CD4-positive, alpha-beta T cell (primary cell): ENCODE results near the gene DAPK1. TPM values are rescaled to one million over a fixed set of nuclear protein-coding genes. Genes with fewer than 3 reads are reported as not detected.

Experiments used
- ATAC-seq: fragments of 200-7000 bp; cut with Tn5 transposase; one replicate; pipeline ENCODE4 v1.10.0; 2022; ENCODE audit warnings: mild to moderate bottlenecking; ENCODE audit not compliant: poor library complexity
- CTCF ChIA-PET: fragments of 350-600 bp; sonication (Branson Sonifier 250); formaldehyde crosslinking; loops from one replicate; lab custom pipeline; 2021; ENCODE audit warnings: antibody characterized with exemption, inconsistent platforms; lab: Charles Lee
- POLR2A ChIA-PET: fragments of 350-600 bp; sonication (Branson Sonifier 250); formaldehyde crosslinking; loops from one replicate; lab custom pipeline; 2021; ENCODE audit warnings: antibody characterized with exemption, inconsistent platforms; lab: Charles Lee
- DNase-seq, 14 experiments: peaks; one replicate each; pipeline ENCODE4 v3.0.0-alpha.2; 2013 to 2020; ENCODE audit warnings: mixed read lengths in 2 of 14
- H3K27ac ChIP-seq, 2 donors: one replicate each; pipeline versions ENCODE4 v1.5.1 to v1.7.0; 2013; ENCODE audit warnings: low read length in 2 of 2, low read depth in 1 of 2, mild to moderate bottlenecking in 1 of 2
- H3K27me3 ChIP-seq, 2 experiments: 1 replicate in 1 of 2; 2 replicates in 1 of 2; pipeline versions ENCODE4 v1.6.1 to v1.7.0; 2013; ENCODE audit warnings: low read length in 2 of 2, control low read depth in 1 of 2, mild to moderate bottlenecking in 1 of 2, moderate library complexity in 1 of 2; ENCODE audit not compliant: insufficient read depth in 2 of 2, control insufficient read depth in 1 of 2
- H3K36me3 ChIP-seq: one replicate; pipeline ENCODE4 v1.6.1; 2013; ENCODE audit warnings: low read length, control low read depth; ENCODE audit not compliant: insufficient read depth
- H3K4me1 ChIP-seq: one replicate; pipeline ENCODE4 v1.6.1; 2013; ENCODE audit warnings: low read length, control low read depth; ENCODE audit not compliant: insufficient read depth
- H3K4me3 ChIP-seq: one replicate; pipeline ENCODE4 v1.5.1; 2013; ENCODE audit warnings: mild to moderate bottlenecking, low read length, moderate library complexity
- H3K9me3 ChIP-seq, 2 experiments: 1 replicate in 1 of 2; 2 replicates in 1 of 2; pipeline versions ENCODE4 v1.6.1 to v1.7.0; 2013; ENCODE audit warnings: low read length in 2 of 2, mild to moderate bottlenecking in 2 of 2, control low read depth in 1 of 2, moderate library complexity in 1 of 2; ENCODE audit not compliant: control insufficient read depth in 1 of 2, insufficient read depth in 1 of 2
- H3K27ac Mint-ChIP-seq: one replicate; pipeline ENCODE4 v1.8.0; 2020; ENCODE audit warnings: mixed read lengths
- H3K27me3 Mint-ChIP-seq: one replicate; pipeline ENCODE4 v1.8.0; 2021; ENCODE audit warnings: mixed read lengths
- H3K36me3 Mint-ChIP-seq: one replicate; pipeline ENCODE4 v1.8.0; 2021; ENCODE audit warnings: low read depth, mixed read lengths
- H3K4me1 Mint-ChIP-seq: one replicate; pipeline ENCODE4 v1.8.0; 2021; ENCODE audit warnings: low read depth, mixed read lengths
- H3K4me3 Mint-ChIP-seq: one replicate; pipeline ENCODE4 v1.8.0; 2020; ENCODE audit warnings: mild to moderate bottlenecking, mixed read lengths
- H3K9me3 Mint-ChIP-seq: one replicate; pipeline ENCODE4 v1.8.0; 2020; ENCODE audit warnings: mixed read lengths
- intact Hi-C, 2 experiments: fragments of 100-400 bp; cut with DNase I in 1 of 2; cut with micrococcal nuclease in 1 of 2; formaldehyde crosslinking; loops; one replicate each; pipeline versions ENCODE4 v1.15.1 to v1.9.0; 2023 to 2025; cut with DNase I, micrococcal nuclease
- total RNA-seq, 174 experiments: library from RNA in 2 of 174; stranded (reverse) in 2 of 174; gene quantifications; one replicate each; pipeline ENCODE4 v1.2.3 and lab custom pipeline; 2021 to 2026
- TF ChIP-seq, protein P1 (sequence below): fragments of 200-600 bp; IDR thresholded peaks from one replicate; pipeline ENCODE4 v1.8.0; 2022; ENCODE audit warnings: antibody characterized with exemption, mild to moderate bottlenecking

Gene DAPK1
- total RNA-seq, 2 experiments from 2014 or later: 2.7 TPM

DNA sequence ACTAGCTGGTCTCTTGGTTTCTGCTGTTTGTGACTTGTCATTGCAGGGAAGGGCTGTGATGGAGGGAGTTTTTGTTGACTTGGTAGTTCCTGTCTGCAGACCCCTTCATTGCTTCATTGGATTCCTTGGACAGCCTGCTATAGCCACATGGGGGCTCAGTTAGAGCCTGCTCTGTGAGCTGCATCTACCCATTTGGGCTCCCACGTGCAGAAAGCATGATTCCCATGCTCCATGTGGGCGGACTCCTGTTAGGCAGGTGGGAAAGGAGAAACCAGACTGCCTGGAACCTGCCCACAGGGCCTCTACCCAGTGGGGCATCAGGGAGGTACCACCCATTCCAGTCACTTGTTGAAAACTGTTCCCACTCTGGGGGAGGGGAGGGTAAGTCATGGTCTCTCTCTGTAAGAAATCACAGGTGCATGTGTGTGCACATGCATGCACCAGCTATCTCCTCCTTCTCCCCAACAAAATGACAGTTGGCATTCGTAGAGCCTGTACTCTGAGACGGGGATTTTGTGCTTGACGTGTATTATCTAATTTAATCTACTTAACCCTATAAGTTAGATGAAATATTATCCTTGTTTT, 61.0 kb downstream of the DAPK1 start:
- Mint-ChIP-seq H3K9me3 (no peaks in the 10 kb centered on the region), H3K27me3 (peaks cover 6% of the 10 kb centered on the region), H3K4me3 (no peak overlapping the region), H3K27ac (no peak overlapping the region), H3K4me1 (peaks cover 6% of the 10 kb centered on the region), H3K36me3 (no peaks in the 10 kb centered on the region)
- H3K4me3 ChIP-seq: no peak overlapping the region
- POLR2A ChIA-PET: no interaction called here
- H3K4me1 ChIP-seq: no peaks in the 10 kb centered on the region
- no peak overlapping the region for H3K27ac ChIP-seq
- no peak for ATAC-seq
- H3K36me3 ChIP-seq: no peaks in the 10 kb centered on the region
- no peaks in the 10 kb centered on the region for H3K27me3 ChIP-seq
- peaks cover 0 to 7% of the 10 kb centered on the region in 2 experiments for H3K9me3 ChIP-seq
- intact Hi-C loops: no loop called here
- CTCF ChIA-PET: no interaction called here
- DNase-seq: no peak
- TF ChIP-seq, protein P1, sequence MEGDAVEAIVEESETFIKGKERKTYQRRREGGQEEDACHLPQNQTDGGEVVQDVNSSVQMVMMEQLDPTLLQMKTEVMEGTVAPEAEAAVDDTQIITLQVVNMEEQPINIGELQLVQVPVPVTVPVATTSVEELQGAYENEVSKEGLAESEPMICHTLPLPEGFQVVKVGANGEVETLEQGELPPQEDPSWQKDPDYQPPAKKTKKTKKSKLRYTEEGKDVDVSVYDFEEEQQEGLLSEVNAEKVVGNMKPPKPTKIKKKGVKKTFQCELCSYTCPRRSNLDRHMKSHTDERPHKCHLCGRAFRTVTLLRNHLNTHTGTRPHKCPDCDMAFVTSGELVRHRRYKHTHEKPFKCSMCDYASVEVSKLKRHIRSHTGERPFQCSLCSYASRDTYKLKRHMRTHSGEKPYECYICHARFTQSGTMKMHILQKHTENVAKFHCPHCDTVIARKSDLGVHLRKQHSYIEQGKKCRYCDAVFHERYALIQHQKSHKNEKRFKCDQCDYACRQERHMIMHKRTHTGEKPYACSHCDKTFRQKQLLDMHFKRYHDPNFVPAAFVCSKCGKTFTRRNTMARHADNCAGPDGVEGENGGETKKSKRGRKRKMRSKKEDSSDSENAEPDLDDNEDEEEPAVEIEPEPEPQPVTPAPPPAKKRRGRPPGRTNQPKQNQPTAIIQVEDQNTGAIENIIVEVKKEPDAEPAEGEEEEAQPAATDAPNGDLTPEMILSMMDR: no peak

DNA sequence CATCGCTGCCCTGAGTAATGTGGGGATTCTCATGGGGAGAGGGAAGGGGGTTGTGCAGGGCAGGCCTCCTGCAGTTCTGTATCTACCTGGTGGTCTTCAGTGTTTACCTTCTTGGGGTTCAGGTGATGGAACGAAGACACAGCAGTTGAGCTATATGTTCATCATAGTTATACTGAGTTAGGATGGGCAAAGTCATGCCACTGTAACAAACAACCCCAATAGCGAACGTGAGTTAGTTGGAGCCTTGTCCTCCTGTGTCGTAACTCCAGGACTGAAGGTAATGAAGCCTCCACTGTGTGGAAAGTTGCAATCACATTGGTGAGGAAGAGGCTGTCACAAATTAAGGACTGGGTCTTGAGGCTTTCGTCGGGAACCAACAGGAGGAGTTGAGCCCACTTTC, 64.4 kb downstream of the DAPK1 start:
- TF ChIP-seq, protein P1: no peak
- CTCF ChIA-PET: no interaction called here
- no peak overlapping the region for H3K27ac ChIP-seq
- POLR2A ChIA-PET: no interaction called here
- DNase-seq (no peak), ATAC-seq (no peak)
- no peak overlapping the region for H3K4me3 ChIP-seq
- intact Hi-C loops: no loop called here
- no peaks in the 10 kb centered on the region for H3K4me1 ChIP-seq
- H3K36me3 Mint-ChIP-seq: no peaks in the 10 kb centered on the region
- no peak overlapping the region for H3K4me3 Mint-ChIP-seq
- H3K27ac Mint-ChIP-seq: no peak overlapping the region
- no peaks in the 10 kb centered on the region for H3K27me3 Mint-ChIP-seq
- peaks cover 0 to 7% of the 10 kb centered on the region in 2 experiments for H3K9me3 ChIP-seq
- H3K36me3 ChIP-seq: no peaks in the 10 kb centered on the region
- H3K27me3 ChIP-seq: no peaks in the 10 kb centered on the region
- no peaks in the 10 kb centered on the region for H3K9me3 Mint-ChIP-seq
- no peaks in the 10 kb centered on the region for H3K4me1 Mint-ChIP-seq

DNA sequence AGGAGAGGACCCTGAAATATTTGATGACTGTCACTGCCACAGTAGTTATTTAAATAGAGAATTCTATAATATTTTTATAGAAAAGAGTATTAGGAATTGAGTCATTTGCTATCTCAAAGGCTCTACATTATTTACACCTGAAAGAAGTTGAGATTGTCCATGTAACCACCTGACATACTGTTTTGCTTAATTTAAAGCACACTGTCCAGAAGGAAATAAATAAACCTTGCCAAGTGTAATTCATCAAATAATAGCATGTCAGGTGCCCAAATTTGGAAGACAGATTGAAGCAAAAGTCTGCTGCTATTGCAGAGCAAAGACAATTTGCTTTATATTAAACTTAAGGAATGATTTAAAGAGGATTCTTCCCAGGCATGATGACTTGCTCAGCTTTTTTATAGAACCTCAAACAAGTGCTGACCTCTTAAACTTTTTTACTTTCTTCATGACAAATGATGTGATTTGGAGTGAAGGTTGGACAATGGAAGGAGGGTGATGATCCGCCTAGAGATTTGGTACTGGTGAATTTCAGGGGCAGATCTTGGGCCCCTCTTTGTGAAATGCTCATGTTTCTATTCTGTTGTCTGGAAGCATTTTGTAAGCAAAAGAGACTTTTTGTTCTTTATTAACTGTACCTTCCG, 65.0 kb downstream of the DAPK1 start:
- H3K27ac ChIP-seq: no peak overlapping the region
- DNase-seq (no peak), ATAC-seq (no peak)
- Mint-ChIP-seq H3K9me3 (no peaks in the 10 kb centered on the region), H3K36me3 (no peaks in the 10 kb centered on the region), H3K4me1 (no peaks in the 10 kb centered on the region), H3K27ac (no peak overlapping the region), H3K4me3 (no peak overlapping the region), H3K27me3 (no peaks in the 10 kb centered on the region)
- no peak overlapping the region for H3K4me3 ChIP-seq
- POLR2A ChIA-PET: no interaction called here
- intact Hi-C loops: no loop called here
- CTCF ChIA-PET: no interaction called here
- H3K36me3 ChIP-seq: no peaks in the 10 kb centered on the region
- H3K27me3 ChIP-seq: no peaks in the 10 kb centered on the region
- peaks cover 0 to 7% of the 10 kb centered on the region in 2 experiments for H3K9me3 ChIP-seq
- TF ChIP-seq, protein P1: no peak
- H3K4me1 ChIP-seq: no peaks in the 10 kb centered on the region
